Esophagus (tissue), 2 donors: ENCODE results near the gene C12orf60. TPM values are rescaled to one million over a fixed set of nuclear protein-coding genes. Genes with fewer than 3 reads are reported as not detected.
A peak's percentile ranks its signal among the peaks of the same experiment; 100 is the strongest.

Experiments used
- H3K27ac ChIP-seq, 2 donors: one replicate each; pipeline ENCODE4 v1.5.1; 2013; ENCODE audit warnings: low read depth in 2 of 2, mild to moderate bottlenecking in 2 of 2, inconsistent platforms in 1 of 2, low read length in 1 of 2, moderate library complexity in 1 of 2
- H3K27me3 ChIP-seq, 2 donors: one replicate each; pipeline ENCODE4 v1.6.1; 2013; ENCODE audit warnings: low read length in 2 of 2, control low read depth in 1 of 2, mild to moderate bottlenecking in 1 of 2; ENCODE audit not compliant: insufficient read depth in 2 of 2, control insufficient read depth in 1 of 2
- H3K36me3 ChIP-seq, 2 donors: one replicate each; pipeline ENCODE4 v1.6.1; 2013; ENCODE audit warnings: low read length in 1 of 2; ENCODE audit not compliant: control insufficient read depth in 2 of 2, insufficient read depth in 2 of 2
- H3K4me1 ChIP-seq, 2 donors: one replicate each; pipeline ENCODE4 v1.6.1; 2013; ENCODE audit warnings: low read length in 1 of 2; ENCODE audit not compliant: control insufficient read depth in 2 of 2, insufficient read depth in 2 of 2
- H3K4me3 ChIP-seq, 2 donors: one replicate each; pipeline ENCODE4 v1.5.1; 2013; ENCODE audit warnings: low read length in 2 of 2, mild to moderate bottlenecking in 2 of 2, low read depth in 1 of 2, moderate library complexity in 1 of 2
- H3K9me3 ChIP-seq, 2 donors: one replicate each; pipeline ENCODE4 v1.6.1; 2013; ENCODE audit warnings: mild to moderate bottlenecking in 2 of 2, low read depth in 1 of 2, low read length in 1 of 2, moderate library complexity in 1 of 2; ENCODE audit not compliant: control insufficient read depth in 2 of 2, insufficient read depth in 1 of 2
- WGBS, 2 donors: extraction: QIAGEN DNeasy Blood & Tissue Kit; methylation state at CpG; one replicate each; pipeline ENCODE4 v1.1.7; 2013; 5-methylcytosine and 5-hydroxymethylcytosine counted together
- polyA plus RNA-seq, 2 donors: library from polyadenylated mRNA; stranded (reverse); fragments of 200-250 nt; gene quantifications; one replicate each; pipeline ENCODE4 v1.2.3, GENCODE V29; 2013
- donor health status: healthy with polysubstance abuse.
- donor health status: Bipolar disorder and iron deficiency.

C12orf60 gene
- polyA plus RNA-seq, 2 donors, result 0.33 to 0.65 TPM

DNA sequence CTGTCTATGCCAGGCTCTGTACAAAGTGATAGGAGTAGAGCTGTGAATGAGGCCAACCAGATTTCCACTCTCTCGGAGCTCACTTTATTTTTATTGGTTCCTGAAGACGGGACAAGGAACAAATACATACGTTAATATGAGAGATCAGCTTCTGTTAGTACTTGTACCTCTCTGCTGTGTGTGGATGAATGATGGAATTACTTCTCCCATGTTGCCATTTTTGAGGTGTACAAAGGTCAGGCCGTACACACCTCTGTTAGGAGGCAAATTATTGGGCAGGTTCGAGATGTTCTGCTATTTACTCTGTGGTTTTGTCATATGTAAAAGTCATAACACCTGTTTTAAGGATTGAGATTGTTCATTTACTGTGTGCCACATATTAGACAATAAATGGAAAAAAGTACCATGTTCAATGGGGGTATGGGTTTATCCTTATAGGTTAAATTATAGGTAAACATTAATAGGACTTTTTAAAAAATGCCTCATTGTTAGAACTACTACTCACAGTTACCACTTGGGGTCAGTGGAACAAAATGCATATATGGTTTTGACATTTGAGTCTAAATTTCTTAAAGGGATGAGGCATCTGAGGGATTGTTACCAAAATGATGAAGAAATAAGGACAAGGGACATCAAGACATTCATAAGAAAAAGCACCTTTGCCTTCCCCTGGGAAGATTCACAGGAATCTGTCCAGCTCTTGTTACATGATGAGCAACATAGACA lies 27.1 kb upstream of the C12orf60 start:
- H3K4me1 ChIP-seq, result no peaks in the 10 kb centered on the region
- no peaks in the 10 kb centered on the region for H3K9me3 ChIP-seq
- no peaks in the 10 kb centered on the region for H3K36me3 ChIP-seq
- H3K27me3 ChIP-seq, result no peaks in the 10 kb centered on the region
- H3K4me3 ChIP-seq, result peak overlapping the region in 1 of 2 donors; percentile 87
- no peak overlapping the region for H3K27ac ChIP-seq
- 59 to 85% methylated on average over 5 of the region's 5 CpGs for WGBS, 2 donors

DNA sequence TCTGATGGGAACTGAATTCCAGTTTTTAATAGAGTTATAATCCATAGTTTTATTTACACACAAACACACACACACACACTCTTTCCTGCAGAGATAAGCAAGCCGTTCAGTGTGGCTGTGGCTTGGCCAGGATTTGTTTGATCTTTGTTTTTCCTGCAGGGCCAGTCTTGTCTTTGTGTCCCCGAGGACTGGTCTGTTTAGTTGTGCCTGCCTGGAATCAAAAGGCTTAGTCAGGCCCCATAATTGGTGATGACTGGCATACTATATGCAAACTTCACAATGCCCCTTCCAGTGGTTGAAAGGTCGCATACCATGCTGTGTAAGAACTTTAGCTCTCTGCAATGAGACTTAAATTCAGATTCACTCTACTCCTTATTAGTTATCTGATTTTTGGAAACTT lies 26.2 kb upstream of the C12orf60 start:
- WGBS, 2 donors, result 39 to 41% methylated on average over 3 of the region's 3 CpGs
- no peaks in the 10 kb centered on the region for H3K27me3 ChIP-seq
- H3K9me3 ChIP-seq, result no peaks in the 10 kb centered on the region
- H3K36me3 ChIP-seq, result no peaks in the 10 kb centered on the region
- no peak overlapping the region for H3K4me3 ChIP-seq
- H3K4me1 ChIP-seq, result no peaks in the 10 kb centered on the region
- no peak overlapping the region for H3K27ac ChIP-seq

DNA sequence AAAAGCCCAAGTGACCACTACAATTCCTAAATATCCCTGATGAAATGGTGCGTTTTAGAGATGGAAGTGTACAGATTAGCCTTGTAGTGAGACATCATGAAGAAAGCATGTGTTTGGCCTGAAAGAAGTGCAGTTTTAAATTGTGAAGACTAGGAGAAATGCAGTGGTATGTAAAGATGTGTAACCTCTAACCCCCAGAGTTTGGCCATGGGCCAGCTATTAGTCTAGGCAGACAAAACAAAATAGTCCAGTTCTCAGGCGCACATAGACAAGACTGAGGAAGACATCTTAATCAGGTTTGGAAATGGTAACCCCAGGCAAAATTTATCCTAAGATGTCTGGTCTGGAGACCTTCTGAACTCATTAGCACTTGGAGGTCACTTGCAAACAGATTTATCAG lies 23.6 kb upstream of the C12orf60 start:
- no peak overlapping the region for H3K4me3 ChIP-seq
- 93 to 96% methylated on average over 2 of the region's 2 CpGs for WGBS, 2 donors
- H3K27ac ChIP-seq, result no peak overlapping the region
- H3K36me3 ChIP-seq, result peaks cover 0 to 2% of the 10 kb centered on the region in 2 donors
- H3K4me1 ChIP-seq, result no peaks in the 10 kb centered on the region
- H3K9me3 ChIP-seq, result no peaks in the 10 kb centered on the region
- no peaks in the 10 kb centered on the region for H3K27me3 ChIP-seq

DNA sequence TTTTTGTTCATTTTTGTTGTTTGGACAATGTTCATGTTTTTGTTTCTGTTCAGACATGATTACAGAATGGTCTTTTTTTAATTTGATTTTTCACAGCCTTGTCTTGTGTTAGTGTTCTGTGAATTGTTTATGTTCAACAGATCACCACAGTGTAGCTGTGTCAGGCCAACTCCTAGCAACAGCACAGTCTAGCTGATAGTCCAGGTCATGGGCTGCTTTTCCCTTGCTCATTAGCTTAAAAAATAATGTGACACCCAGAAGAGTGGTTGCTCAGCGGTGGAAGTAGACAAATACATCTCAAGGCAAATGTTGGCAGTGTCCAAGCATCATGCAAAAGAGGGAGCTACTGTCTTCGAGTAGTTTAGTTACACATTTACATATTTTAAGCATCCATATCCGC lies 22.6 kb upstream of the C12orf60 start:
- Histone ChIP-seq H3K4me1 (no peaks in the 10 kb centered on the region), H3K4me3 (no peak overlapping the region), H3K36me3 (peaks cover 0 to 2% of the 10 kb centered on the region in 2 donors), H3K27ac (no peak overlapping the region), H3K9me3 (no peaks in the 10 kb centered on the region), H3K27me3 (no peaks in the 10 kb centered on the region)
- 82% methylated on average over 3 of the region's 3 CpGs for WGBS, 2 donors

DNA sequence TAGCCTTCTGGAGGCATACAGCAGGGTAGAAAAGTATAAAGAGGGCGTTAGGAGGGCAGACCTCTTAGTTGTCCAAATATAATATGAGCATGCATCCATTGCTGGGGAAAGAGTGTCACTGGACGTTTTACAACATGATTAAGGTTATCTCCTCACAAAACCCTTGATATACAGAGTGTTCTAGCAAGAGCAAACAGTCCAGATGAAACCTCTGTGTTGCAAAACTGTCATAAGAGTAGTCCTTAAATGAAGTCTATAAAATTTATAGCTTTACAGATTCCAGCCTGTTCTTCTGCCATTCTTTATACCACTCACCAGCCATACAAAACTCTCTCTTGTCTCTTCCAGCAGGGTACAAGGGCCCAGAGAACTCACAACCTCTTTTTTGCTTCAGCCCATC lies 21.9 kb upstream of the C12orf60 start:
- peaks cover 0 to 2% of the 10 kb centered on the region in 2 donors for H3K36me3 ChIP-seq
- H3K4me3 ChIP-seq, result no peak overlapping the region
- WGBS, 2 donors, result 68 to 75% methylated on average over 2 of the region's 2 CpGs
- H3K27me3 ChIP-seq, result no peaks in the 10 kb centered on the region
- no peak overlapping the region for H3K27ac ChIP-seq
- H3K4me1 ChIP-seq, result no peaks in the 10 kb centered on the region
- no peaks in the 10 kb centered on the region for H3K9me3 ChIP-seq

DNA sequence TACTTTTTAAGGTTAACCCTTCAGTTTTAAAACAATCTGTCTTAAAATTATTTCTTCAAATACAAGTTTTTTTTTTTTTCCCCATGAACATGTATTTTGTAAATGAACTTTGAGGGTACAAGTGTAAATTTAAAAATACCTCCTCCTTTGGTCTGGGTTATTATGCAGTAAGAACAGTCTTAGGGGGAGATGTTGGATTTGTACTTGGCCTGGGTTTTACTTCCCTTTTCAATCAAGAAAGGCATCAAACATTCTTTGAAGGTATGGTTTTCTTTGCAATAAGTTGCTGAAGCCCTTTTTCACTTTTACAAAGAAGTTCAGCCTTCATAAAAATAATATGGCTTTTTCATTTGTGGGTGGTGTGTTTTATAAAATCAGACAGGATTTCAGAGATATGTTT lies 20.7 kb upstream of the C12orf60 start:
- no peaks in the 10 kb centered on the region for H3K27me3 ChIP-seq
- no peaks in the 10 kb centered on the region for H3K4me1 ChIP-seq
- no peak overlapping the region for H3K4me3 ChIP-seq
- no peaks in the 10 kb centered on the region for H3K9me3 ChIP-seq
- H3K27ac ChIP-seq, result no peak overlapping the region
- H3K36me3 ChIP-seq, result peaks cover 2 to 6% of the 10 kb centered on the region in 2 donors

DNA sequence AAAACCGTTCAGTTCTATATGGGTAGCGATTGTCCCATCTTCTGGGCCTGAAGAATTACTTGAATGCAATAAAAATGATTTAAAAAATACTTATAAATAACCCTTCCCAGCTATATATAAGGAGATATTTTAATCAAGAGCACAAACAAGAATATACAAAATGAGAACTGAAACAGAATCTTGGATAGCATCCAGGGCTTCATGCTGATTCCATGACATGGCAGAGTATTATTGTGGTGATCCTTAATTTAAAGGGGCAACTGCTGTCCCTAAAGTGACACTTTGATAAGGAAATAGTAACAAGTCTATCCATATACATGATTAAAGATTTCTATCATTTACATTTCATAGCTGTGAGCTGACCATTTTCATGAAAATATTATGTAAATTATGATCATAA lies 19.0 kb upstream of the C12orf60 start:
- Histone ChIP-seq H3K4me3 (no peak overlapping the region), H3K27ac (no peak overlapping the region), H3K27me3 (no peaks in the 10 kb centered on the region), H3K36me3 (peaks cover 7 to 8% of the 10 kb centered on the region in 2 donors), H3K9me3 (no peaks in the 10 kb centered on the region), H3K4me1 (no peaks in the 10 kb centered on the region)
- 90 to 94% methylated on average over 2 of the region's 2 CpGs for WGBS, 2 donors

DNA sequence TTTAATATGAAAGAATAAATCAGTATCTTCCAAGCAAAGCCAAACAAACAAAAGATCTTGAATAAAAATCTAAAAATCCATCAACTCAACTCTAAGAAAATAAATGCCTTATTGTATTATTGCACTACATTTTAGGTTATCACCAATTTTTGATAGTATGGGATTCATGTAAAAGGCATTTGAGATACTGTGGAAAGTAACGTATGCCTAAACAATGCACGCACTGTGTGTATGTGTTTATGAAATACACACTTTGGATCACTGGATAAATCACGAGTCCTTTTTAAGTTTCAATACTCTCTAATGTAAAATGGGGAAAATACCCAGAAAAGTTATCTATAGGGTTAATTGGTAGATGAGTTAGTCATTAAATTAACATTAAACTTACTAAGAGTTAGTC lies 17.9 kb upstream of the C12orf60 start:
- no peaks in the 10 kb centered on the region for H3K4me1 ChIP-seq
- H3K4me3 ChIP-seq, result no peak overlapping the region
- H3K9me3 ChIP-seq, result no peaks in the 10 kb centered on the region
- peaks cover 8 to 10% of the 10 kb centered on the region in 2 donors for H3K36me3 ChIP-seq
- H3K27ac ChIP-seq, result no peak overlapping the region
- no peaks in the 10 kb centered on the region for H3K27me3 ChIP-seq
- 91 to 94% methylated on average over 3 of the region's 3 CpGs for WGBS, 2 donors

DNA sequence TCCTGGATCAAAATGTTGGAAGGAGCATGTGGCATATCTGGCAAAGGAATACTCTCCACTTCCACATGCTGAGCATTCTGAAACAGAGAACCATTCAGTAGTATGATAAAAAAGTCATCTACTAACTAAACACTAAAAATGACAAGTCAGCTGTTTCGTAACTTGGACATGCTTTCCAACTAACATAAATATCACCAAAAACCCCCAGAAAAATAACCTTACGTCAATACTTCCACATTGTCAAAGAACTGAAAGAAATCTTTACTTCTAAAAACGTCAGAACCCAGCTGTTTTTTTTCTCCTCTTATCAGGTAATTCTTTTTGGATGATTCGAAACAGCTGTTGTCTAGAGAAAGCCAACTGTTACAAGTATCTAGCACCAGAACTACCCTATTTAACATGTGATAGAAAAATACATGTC lies 8.4 kb upstream of the C12orf60 start:
- no peaks in the 10 kb centered on the region for H3K9me3 ChIP-seq
- WGBS, 2 donors, result 76% methylated on average over 4 of the region's 4 CpGs
- H3K27me3 ChIP-seq, result no peaks in the 10 kb centered on the region
- H3K4me1 ChIP-seq, result no peaks in the 10 kb centered on the region
- no peak overlapping the region for H3K4me3 ChIP-seq
- H3K27ac ChIP-seq, result no peak overlapping the region
- H3K36me3 ChIP-seq, result peaks cover 4 to 9% of the 10 kb centered on the region in 2 donors

DNA sequence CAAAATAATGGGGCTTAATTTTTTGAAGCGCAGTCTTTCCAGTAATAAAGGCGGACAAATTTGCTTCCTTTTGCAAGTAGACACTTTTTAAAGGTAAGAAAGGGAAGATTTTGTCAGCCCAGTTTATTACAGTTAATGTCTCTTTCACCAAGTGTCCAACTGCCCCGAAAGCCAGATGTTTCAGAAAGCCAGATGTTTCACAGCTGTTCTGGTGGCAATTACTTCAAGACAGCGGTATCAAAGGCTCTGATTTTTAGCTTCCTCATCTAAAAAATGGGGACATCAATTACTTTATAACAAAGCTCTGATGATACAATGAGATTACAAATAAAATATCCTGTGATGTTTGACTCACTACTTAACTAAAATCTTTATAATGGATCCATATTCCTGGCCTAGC lies 1.2 kb upstream of the C12orf60 start:
- Histone ChIP-seq H3K4me3 (peak overlapping the region in 1 of 2 donors; percentile 100), H3K4me1 (no peaks in the 10 kb centered on the region), H3K9me3 (no peaks in the 10 kb centered on the region), H3K36me3 (peaks cover 2 to 4% of the 10 kb centered on the region in 2 donors), H3K27ac (peak overlapping the region in 1 of 2 donors; percentile 97), H3K27me3 (no peaks in the 10 kb centered on the region)
- 64 to 67% methylated on average over 4 of the region's 4 CpGs for WGBS, 2 donors
